ENCODE data around the gene R3HDM1. TPM values are rescaled to one million over a fixed set of nuclear protein-coding genes. Genes with fewer than 3 reads are reported as not detected.
"Not testable (repeated sequence)": the region's sequence is repeated elsewhere in the genome, so short reads cannot be mapped to it uniquely, and the experiment has no call there.

R3HDM1 gene
- total and polyA plus RNA-seq, 2 experiments from 2014 or later: 9.2 to 18.9 TPM

DNA sequence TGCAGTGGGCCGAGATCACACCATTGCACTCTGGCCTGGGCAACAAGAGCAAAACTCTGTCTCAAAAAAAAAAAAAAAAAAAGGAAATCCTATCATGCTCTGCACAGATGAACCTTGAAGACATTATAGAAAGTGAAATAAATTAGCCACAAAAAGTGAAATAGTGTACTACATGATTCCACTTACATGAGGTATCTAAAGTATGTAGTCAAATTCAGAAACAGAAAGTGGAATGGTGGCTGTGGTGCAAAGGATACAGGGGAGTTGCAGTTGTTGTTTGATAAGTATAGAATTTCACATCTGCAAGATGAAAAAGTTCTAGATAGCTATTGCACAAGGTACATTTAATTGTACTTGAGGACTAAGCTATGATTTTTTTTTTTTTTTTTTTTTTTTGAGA is 5.5 kb upstream of the R3HDM1 start:
- no peak overlapping the region for H2AFZ ChIP-seq
- no peaks in the 10 kb centered on the region for H3K36me3 ChIP-seq (ENCODE audit: low read depth)
- H3K27me3 ChIP-seq (replicated peaks; ENCODE audit: insufficient read depth): no peaks in the 10 kb centered on the region
- no peaks in the 10 kb centered on the region for H3K9me3 ChIP-seq (ENCODE audit: low read depth)
- no peaks in the 10 kb centered on the region for H3K9me2 ChIP-seq (ENCODE audit: insufficient read depth)
- TF ChIP-seq EZH2 (IDR thresholded peaks at IDR 0.05; ENCODE audit: insufficient read depth, poor library complexity, severe bottlenecking): no peak
- no peak overlapping the region for H3K4me3 ChIP-seq
- H4K20me1 ChIP-seq (ENCODE audit: insufficient read depth): no peaks in the 10 kb centered on the region
- no peak overlapping the region for H3K4me2 ChIP-seq (ENCODE audit: unreplicated experiment)
- no peaks in the 10 kb centered on the region for H3K4me1 ChIP-seq (ENCODE audit: insufficient read depth)
- 100% methylated on average over 1 of the region's 1 CpG for WGBS, 2 experiments (ENCODE audit: low coverage in 1 of 2, low lambda C conversion rate in 2 of 2, missing lambda C conversion rate in 2 of 2)
- no peak for DNase-seq
- in situ Hi-C loops (cut with MboI): no loop called here
- 0 out of 2 replicates have a peak, but pooled peaks cover 19% of the 10 kb centered on the region for H3K79me2 ChIP-seq (ENCODE audit: insufficient read depth)
- no peak overlapping the region for H3K9ac ChIP-seq
- no peak overlapping the region for H3K27ac ChIP-seq
- H3F3A ChIP-seq (ENCODE audit: insufficient read depth): no peaks in the 10 kb centered on the region

- Histone ChIP-seq H3K9me2 (ENCODE audit: insufficient read depth) (no peaks in the 10 kb centered on the region), H3K79me2 (ENCODE audit: insufficient read depth) (peaks cover 30% of the 10 kb centered on the region), H3K9me3 (ENCODE audit: low read depth) (no peaks in the 10 kb centered on the region), H3F3A (ENCODE audit: insufficient read depth) (no peaks in the 10 kb centered on the region), H3K36me3 (ENCODE audit: low read depth) (no peaks in the 10 kb centered on the region), H3K4me2 (ENCODE audit: unreplicated experiment) (no peak overlapping the region), H2AFZ (no peak overlapping the region), H3K27me3 (replicated peaks; ENCODE audit: insufficient read depth) (no peaks in the 10 kb centered on the region), H3K4me1 (ENCODE audit: insufficient read depth) (peaks cover 6% of the 10 kb centered on the region), H3K27ac (no peak overlapping the region), H3K4me3 (no peak overlapping the region), H3K9ac (no peak overlapping the region), H4K20me1 (ENCODE audit: insufficient read depth) (no peaks in the 10 kb centered on the region)
- 96% methylated on average over 3 of the region's 3 CpGs for WGBS, 2 experiments (ENCODE audit: low coverage in 1 of 2, low lambda C conversion rate in 2 of 2, missing lambda C conversion rate in 2 of 2)
- no peak for DNase-seq
- TF ChIP-seq EZH2 (IDR thresholded peaks at IDR 0.05; ENCODE audit: insufficient read depth, poor library complexity, severe bottlenecking): no peak
- TF ChIP-seq EZH2phosphoT487 (IDR thresholded peaks at IDR 0.05; ENCODE audit: insufficient read depth, low read depth): no peak
- in situ Hi-C loops (cut with MboI): no loop called here
Measured at GRCh38 chr2:135528006-135528405, 3.3 kb upstream of the R3HDM1 start.

DNA sequence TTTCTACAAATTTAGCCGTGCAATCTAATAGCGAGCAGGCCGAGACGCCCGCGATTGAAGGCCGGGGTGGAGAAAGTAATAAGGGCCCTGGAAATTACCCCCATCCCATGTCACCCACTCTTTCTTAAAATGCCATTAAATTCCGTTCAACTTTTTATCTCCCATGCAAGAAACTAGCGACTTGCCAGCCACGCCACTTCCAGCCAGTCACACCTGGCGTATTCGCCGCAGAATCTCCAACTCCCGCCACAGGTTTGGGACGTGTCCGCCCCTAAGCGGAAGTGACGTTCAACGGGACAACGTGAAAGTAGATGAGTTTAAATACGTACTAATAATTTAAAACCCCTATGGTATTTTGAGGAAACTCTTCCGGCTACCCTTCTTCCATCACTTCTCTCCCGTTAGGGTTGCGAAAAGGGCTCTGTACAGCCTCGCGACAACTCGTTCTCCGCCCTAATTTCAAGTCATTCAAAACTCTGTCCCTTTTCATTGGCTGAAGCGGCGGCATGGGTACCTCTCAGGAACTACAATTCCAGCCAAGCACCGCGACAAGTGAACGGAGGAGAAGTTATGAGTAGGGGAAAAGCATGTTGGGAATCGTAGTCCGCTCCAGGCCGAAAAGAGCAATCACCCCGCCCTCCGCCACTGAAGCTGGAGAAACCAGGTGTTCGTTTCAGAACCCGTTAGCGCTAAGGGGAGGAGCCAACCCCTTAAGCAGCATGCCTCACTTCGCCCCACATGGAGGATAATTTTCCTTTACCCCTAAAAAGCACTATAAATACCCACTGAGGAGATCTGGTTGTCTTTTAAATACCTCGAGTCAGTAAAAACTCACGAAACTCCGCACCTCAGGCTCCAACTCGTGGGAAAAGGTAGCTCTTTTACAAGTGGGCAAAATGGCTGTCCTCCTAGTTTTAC is 712 bp upstream of the R3HDM1 start, which contains the start of gene ZRANB3:
Gene ZRANB3, minus strand, starts transcription at position 906 of the 918 bp plus-strand sequence.
- Histone ChIP-seq H3K79me2 (ENCODE audit: insufficient read depth) (peaks cover 55% of the 10 kb centered on the region), H3F3A (ENCODE audit: insufficient read depth) (no peaks in the 10 kb centered on the region), H4K20me1 (ENCODE audit: insufficient read depth) (no peaks in the 10 kb centered on the region), H3K4me2 (ENCODE audit: unreplicated experiment) (peak within 1 kb of the TSS; percentile 93), H3K9ac (peak within 1 kb of the TSS; percentile 92), H3K27ac (peak within 1 kb of the TSS; percentile 93), H3K4me1 (ENCODE audit: insufficient read depth) (peaks cover 8% of the 10 kb centered on the region), H3K4me3 (peak within 1 kb of the TSS; percentile 96), H2AFZ (peak within 1 kb of the TSS; percentile 98), H3K9me3 (ENCODE audit: low read depth) (no peaks in the 10 kb centered on the region), H3K27me3 (replicated peaks; ENCODE audit: insufficient read depth) (no peaks in the 10 kb centered on the region), H3K9me2 (ENCODE audit: insufficient read depth) (no peaks in the 10 kb centered on the region), H3K36me3 (ENCODE audit: low read depth) (no peaks in the 10 kb centered on the region)
- WGBS, 2 experiments (ENCODE audit: low coverage in 1 of 2, low lambda C conversion rate in 2 of 2, missing lambda C conversion rate in 2 of 2): 1 to 2% methylated on average over 46 of the region's 46 CpGs
- no peak for TF ChIP-seq EZH2 (IDR thresholded peaks at IDR 0.05; ENCODE audit: insufficient read depth, poor library complexity, severe bottlenecking)
- no peak for TF ChIP-seq EZH2phosphoT487 (IDR thresholded peaks at IDR 0.05; ENCODE audit: insufficient read depth, low read depth)
- in situ Hi-C loops (cut with MboI): no loop called here
- DNase-seq: peak; percentile 98

DNA sequence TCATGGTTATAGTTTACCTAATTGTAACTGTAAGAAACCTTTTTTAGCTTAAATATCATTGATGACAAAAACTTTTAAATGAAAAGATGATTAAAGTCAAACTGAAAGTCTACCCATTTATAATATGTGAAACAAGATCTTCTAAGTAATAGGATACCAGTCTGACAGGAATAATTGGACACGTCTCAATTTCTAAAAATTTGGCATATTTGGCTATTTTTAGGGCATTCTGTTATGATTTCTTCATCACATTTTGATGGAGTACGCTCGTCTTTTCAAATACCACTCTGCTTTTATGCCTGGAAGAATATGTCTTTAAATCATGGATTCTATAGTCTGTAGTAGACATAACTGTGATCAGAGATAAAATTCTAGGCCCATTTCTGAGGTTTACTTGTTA is 1.3 kb downstream of the R3HDM1 start:
- Histone ChIP-seq H3K27ac (peak overlapping the region; percentile 69), H3K4me1 (ENCODE audit: insufficient read depth) (peaks cover 8% of the 10 kb centered on the region), H3K4me3 (peak overlapping the region; percentile 96), H3K4me2 (ENCODE audit: unreplicated experiment) (peak overlapping the region; percentile 93), H3K79me2 (ENCODE audit: insufficient read depth) (peaks cover 75% of the 10 kb centered on the region), H3F3A (ENCODE audit: insufficient read depth) (no peaks in the 10 kb centered on the region), H3K36me3 (ENCODE audit: low read depth) (no peaks in the 10 kb centered on the region), H2AFZ (peak overlapping the region; percentile 67), H3K27me3 (replicated peaks; ENCODE audit: insufficient read depth) (no peaks in the 10 kb centered on the region), H4K20me1 (ENCODE audit: insufficient read depth) (0 out of 2 replicates have a peak, but pooled peaks cover 5% of the 10 kb centered on the region), H3K9me3 (ENCODE audit: low read depth) (no peaks in the 10 kb centered on the region), H3K9me2 (ENCODE audit: insufficient read depth) (no peaks in the 10 kb centered on the region), H3K9ac (peak overlapping the region; percentile 82)
- peak; percentile 12 for DNase-seq
- in situ Hi-C loops (cut with MboI): no loop called here
- 9 to 13% methylated on average over 3 of the region's 3 CpGs for WGBS, 2 experiments (ENCODE audit: low coverage in 1 of 2, low lambda C conversion rate in 2 of 2, missing lambda C conversion rate in 2 of 2)
- TF ChIP-seq EZH2phosphoT487 (IDR thresholded peaks at IDR 0.05; ENCODE audit: insufficient read depth, low read depth) (no peak), EZH2 (IDR thresholded peaks at IDR 0.05; ENCODE audit: insufficient read depth, poor library complexity, severe bottlenecking) (no peak)

GRCh38 chr2:135533545-135533944 is 2.3 kb downstream of the R3HDM1 start:
- peaks cover 82% of the 10 kb centered on the region for H3K79me2 ChIP-seq (ENCODE audit: insufficient read depth)
- H3F3A ChIP-seq (ENCODE audit: insufficient read depth); H3K4me2 ChIP-seq (ENCODE audit: unreplicated experiment); DNase-seq; H3K4me1 ChIP-seq (ENCODE audit: insufficient read depth); H2AFZ ChIP-seq; in situ Hi-C loops (cut with MboI); H3K4me3 ChIP-seq; H4K20me1 ChIP-seq (ENCODE audit: insufficient read depth); H3K9me3 ChIP-seq (ENCODE audit: low read depth); H3K9me2 ChIP-seq (ENCODE audit: insufficient read depth); H3K27ac ChIP-seq; H3K27me3 ChIP-seq (replicated peaks; ENCODE audit: insufficient read depth); H3K9ac ChIP-seq; H3K36me3 ChIP-seq (ENCODE audit: low read depth): not testable (repeated sequence)
- 98 to 99% methylated on average over 15 of the region's 15 CpGs for WGBS, 2 experiments (ENCODE audit: low coverage in 1 of 2, low lambda C conversion rate in 2 of 2, missing lambda C conversion rate in 2 of 2)

Data from GM23248 (cell line).